Left kidney (tissue), 2 donors: Measurements from ENCODE around the gene PPCDC. TPM values are rescaled to one million over a fixed set of nuclear protein-coding genes. Genes with fewer than 3 reads are reported as not detected.
A peak's percentile ranks its signal among the peaks of the same experiment; 100 is the strongest.

Experiments used
- DNase-seq: peaks from one replicate; pipeline ENCODE4 v3.0.0-alpha.2; 2013
- polyA plus RNA-seq: library from polyadenylated mRNA; unstranded; fragments of 120-200 nt; gene quantifications from one replicate; pipeline ENCODE4 v1.2.1, GENCODE V29; 2013; ENCODE audit not compliant: insufficient read length

PPCDC gene
- polyA plus RNA-seq, 1 donor = 13.3 TPM

GRCh38 chr15:75043509-75044257, 20.3 kb downstream of the PPCDC start:
- DNase-seq = peak; percentile 62

GRCh38 chr15:75044258-75044878, 21.0 kb downstream of the PPCDC start:
- DNase-seq = no peak

GRCh38 chr15:75045332-75046015, 22.1 kb downstream of the PPCDC start:
- DNase-seq = no peak

- DNase-seq = no peak
These were observed 25.0 kb downstream of the PPCDC start for GRCh38 chr15:75048394-75048793.

- no peak for DNase-seq
These were observed 26.0 kb downstream of the PPCDC start for GRCh38 chr15:75049392-75049791.

GRCh38 chr15:75050283-75050682, 26.9 kb downstream of the PPCDC start:
- DNase-seq = no peak

- DNase-seq = no peak
These were observed 27.8 kb downstream of the PPCDC start for GRCh38 chr15:75051191-75051608.

- no peak for DNase-seq
These were observed 28.3 kb downstream of the PPCDC start for GRCh38 chr15:75051711-75052110.

- no peak for DNase-seq
These were observed 29.8 kb downstream of the PPCDC start for GRCh38 chr15:75052972-75053747.

- no peak for DNase-seq
These were observed 30.3 kb downstream of the PPCDC start for GRCh38 chr15:75053748-75054125.

- no peak for DNase-seq
These were observed 30.9 kb downstream of the PPCDC start for GRCh38 chr15:75054172-75054897.

GRCh38 chr15:75056036-75056435, 32.6 kb downstream of the PPCDC start:
- DNase-seq = no peak

- DNase-seq = no peak
These were observed 34.9 kb downstream of the PPCDC start for GRCh38 chr15:75058127-75058905.

GRCh38 chr15:75059607-75060006, 36.2 kb downstream of the PPCDC start:
- DNase-seq = no peak

- DNase-seq = no peak
These were observed 37.9 kb downstream of the PPCDC start for GRCh38 chr15:75061272-75061671.

- no peak for DNase-seq
These were observed 39.3 kb downstream of the PPCDC start for GRCh38 chr15:75062706-75063105.

GRCh38 chr15:75063338-75063737, 39.9 kb downstream of the PPCDC start:
- no peak for DNase-seq

- DNase-seq = no peak
These were observed 40.5 kb downstream of the PPCDC start for GRCh38 chr15:75063889-75064288.

- DNase-seq = no peak
These were observed 41.5 kb downstream of the PPCDC start for GRCh38 chr15:75064846-75065245.

- DNase-seq = no peak
These were observed 42.1 kb downstream of the PPCDC start for GRCh38 chr15:75065467-75065850.
